IMR-90 (cell line): ENCODE results near the gene PPP2R5A. TPM values are rescaled to one million over a fixed set of nuclear protein-coding genes. Genes with fewer than 3 reads are reported as not detected.

Experiments used
- ATAC-seq: fragments of 200-7000 bp; cut with Tn5 transposase; 2 replicates; pipeline ENCODE4 v1.9.1; 2020; ENCODE audit warnings: low read depth, mild to moderate bottlenecking, moderate library complexity
- BruUV-seq: library from RNA; stranded (reverse); fragments of 400-500 nt; replicated peaks from 2 replicates; lab custom pipeline; 2021; lab: Mats Ljungman, UMichigan
- CTCF ChIA-PET: fragments of 300-600 bp; formaldehyde crosslinking; extraction: SDS; loops from one replicate; lab custom pipeline; 2021; ENCODE audit warnings: antibody characterized with exemption; lab: Yijun Ruan, JAX
- POLR2A ChIA-PET: fragments of 300-600 bp; sonication (Branson Sonifier 250); formaldehyde crosslinking; loops from one replicate; lab custom pipeline; 2022; ENCODE audit warnings: antibody characterized with exemption; ENCODE audit not compliant: unreplicated experiment; lab: Charles Lee
- DNase-seq: peaks from one replicate; pipeline ENCODE4 v3.0.0; 2013
- H2AFZ ChIP-seq: replicated peaks from 2 replicates; pipeline ENCODE3; 2013; ENCODE audit warnings: low read length, mild to moderate bottlenecking; ENCODE audit not compliant: poor library complexity
- H2AK5ac ChIP-seq: 2 replicates; pipeline ENCODE4 v1.6.1; 2013; ENCODE audit warnings: low read depth, low read length, inconsistent platforms
- H2AK9ac ChIP-seq: replicated peaks from 2 replicates; pipeline ENCODE3; 2013; ENCODE audit warnings: mild to moderate bottlenecking, low read depth, low read length, moderate library complexity; ENCODE audit not compliant: poor library complexity
- H2BK120ac ChIP-seq: 2 replicates; pipeline ENCODE4 v1.6.1; 2013; ENCODE audit warnings: low read depth, low read length, inconsistent platforms
- H2BK15ac ChIP-seq: 3 replicates; pipeline ENCODE4 v1.6.1; 2013; ENCODE audit warnings: low read depth, low read length, inconsistent platforms
- H2BK20ac ChIP-seq: 2 replicates; pipeline ENCODE4 v1.6.1; 2013; ENCODE audit warnings: low read depth, mild to moderate bottlenecking, inconsistent platforms, low read length, moderate library complexity
- H2BK5ac ChIP-seq: 2 replicates; pipeline ENCODE4 v1.6.1; 2013; ENCODE audit warnings: mild to moderate bottlenecking, low read depth, low read length, inconsistent platforms; ENCODE audit not compliant: poor library complexity, severe bottlenecking
- H3K14ac ChIP-seq: replicated peaks from 2 replicates; pipeline ENCODE4 v1.6.1; 2013; ENCODE audit warnings: low read depth, low read length, inconsistent platforms
- H3K18ac ChIP-seq: 2 replicates; pipeline ENCODE4 v1.6.1; 2013; ENCODE audit warnings: low read depth, low read length, control low read depth
- H3K23ac ChIP-seq: 2 replicates; pipeline ENCODE4 v1.6.1; 2013; ENCODE audit warnings: low read depth, low read length, inconsistent platforms
- H3K27ac ChIP-seq: 2 replicates; pipeline ENCODE4 v1.5.1; 2013; ENCODE audit warnings: mild to moderate bottlenecking, control low read depth, low read length; ENCODE audit not compliant: insufficient read depth
- H3K27me3 ChIP-seq: 2 replicates; pipeline ENCODE4 v1.6.1; 2013; ENCODE audit warnings: low read length; ENCODE audit not compliant: control insufficient read depth, insufficient read depth
- H3K36me3 ChIP-seq: 2 replicates; pipeline ENCODE4 v1.6.1; 2013; ENCODE audit warnings: low read length, mixed read lengths; ENCODE audit not compliant: control insufficient read depth, insufficient read depth
- H3K4ac ChIP-seq: 2 replicates; pipeline ENCODE4 v1.6.1; 2013; ENCODE audit warnings: low read depth, low read length, inconsistent platforms
- H3K4me1 ChIP-seq: 2 replicates; pipeline ENCODE4 v1.6.1; 2013; ENCODE audit warnings: low read length, mixed read lengths; ENCODE audit not compliant: control insufficient read depth, insufficient read depth
- H3K4me2 ChIP-seq: 2 replicates; pipeline ENCODE4 v1.6.1; 2013; ENCODE audit warnings: low read depth, mild to moderate bottlenecking, control low read depth, low read length, moderate library complexity
- H3K4me3 ChIP-seq: 2 replicates; pipeline ENCODE4 v1.5.1; 2013; ENCODE audit warnings: low read depth, mild to moderate bottlenecking, control low read depth, low read length, moderate library complexity; ENCODE audit not compliant: insufficient read depth
- H3K56ac ChIP-seq: 2 replicates; pipeline ENCODE4 v1.6.1; 2013; ENCODE audit warnings: low read length, inconsistent platforms; ENCODE audit not compliant: insufficient read depth; ENCODE audit errors: extremely low read depth
- H3K79me1 ChIP-seq, 2 experiments: 2 replicates each; pipeline ENCODE4 v1.6.1; 2013; ENCODE audit warnings: low read length in 2 of 2, inconsistent platforms in 1 of 2, low read depth in 1 of 2
- H3K9ac ChIP-seq: 2 replicates; pipeline ENCODE4 v1.6.1; 2013; ENCODE audit warnings: low read depth, low read length, control low read depth
- H3K9me1 ChIP-seq: 2 replicates; pipeline ENCODE4 v1.6.1; 2013; ENCODE audit warnings: low read length, inconsistent platforms; ENCODE audit not compliant: insufficient read depth
- H3K9me3 ChIP-seq: 2 replicates; pipeline ENCODE4 v1.6.1; 2013; ENCODE audit warnings: low read length; ENCODE audit not compliant: control insufficient read depth, insufficient read depth
- H4K20me1 ChIP-seq: 2 replicates; pipeline ENCODE4 v1.6.1; 2013; ENCODE audit warnings: low read length, inconsistent platforms; ENCODE audit not compliant: insufficient read depth
- H4K5ac ChIP-seq: 2 replicates; pipeline ENCODE4 v1.6.1; 2013; ENCODE audit warnings: mild to moderate bottlenecking, low read depth, low read length, control low read depth
- H4K8ac ChIP-seq, 2 experiments: 2 replicates each; pipeline ENCODE4 v1.6.1; 2013; ENCODE audit warnings: low read depth in 2 of 2, low read length in 2 of 2, control low read depth in 1 of 2, inconsistent platforms in 1 of 2
- H4K91ac ChIP-seq: 2 replicates; pipeline ENCODE4 v1.6.1; 2013; ENCODE audit warnings: low read depth, low read length, inconsistent platforms; ENCODE audit not compliant: insufficient read depth
- CEBPB ChIP-seq: IDR thresholded peaks from 2 replicates; pipeline ENCODE4 v1.6.1; 2012; ENCODE audit warnings: low read depth, low read length, improper control_type of control experiment
- POLR2A ChIP-seq: IDR thresholded peaks from 2 replicates; pipeline ENCODE4 v1.6.1; 2012; ENCODE audit warnings: mild to moderate bottlenecking, low read depth, low read length
- RAD21 ChIP-seq: IDR thresholded peaks from 2 replicates; pipeline ENCODE4 v1.6.1; 2012; ENCODE audit warnings: low read length, improper control_type of control experiment
- RCOR1 ChIP-seq: IDR thresholded peaks from 2 replicates; pipeline ENCODE4 v1.6.1; 2012; ENCODE audit warnings: mild to moderate bottlenecking, low read length, improper control_type of control experiment; ENCODE audit not compliant: insufficient replicate concordance
- RFX5 ChIP-seq: IDR thresholded peaks from 2 replicates; pipeline ENCODE4 v1.8.0; 2012; ENCODE audit warnings: low read depth, mild to moderate bottlenecking, low read length, moderate library complexity
- WGBS, 2 experiments: methylation state at CpG; one replicate each; pipeline versions ENCODE4 v1.1.5 to v1.1.7; 2013; ENCODE audit warnings: missing lambda C conversion rate in 2 of 2; ENCODE audit not compliant: insufficient read length in 1 of 2; ENCODE audit errors: extremely low coverage in 2 of 2; 5-methylcytosine and 5-hydroxymethylcytosine counted together
- dilution Hi-C: fragments of 300-500 bp; cut with HindIII; formaldehyde crosslinking; loops from one replicate; pipeline ENCODE4 v1.14.3; 2018; ENCODE audit warnings: low sequenced_read_pairs; ENCODE audit not compliant: unreplicated experiment
- in situ Hi-C: fragments of 300-500 bp; cut with MboI; formaldehyde crosslinking; loops from 3 replicates; pipeline ENCODE4 v1.14.3; 2019; ENCODE audit warnings: low sequenced_read_pairs, inconsistent platforms, mixed read lengths
- intact Hi-C: fragments of 100-400 bp; cut with micrococcal nuclease; formaldehyde crosslinking; loops from 2 replicates; pipeline ENCODE4 v1.10.0; 2022
- polyA plus RNA-seq, 3 experiments: library from polyadenylated mRNA; depleted of rRNA; stranded (reverse); fragments of >200 nt; gene quantifications; 2 replicates each; pipeline ENCODE4 v1.2.3, GENCODE V29; 2012; ENCODE audit warnings: low replicate concordance in 1 of 3
- total RNA-seq: library from RNA; depleted of rRNA; stranded (reverse); fragments of >200 nt; gene quantifications from 2 replicates; pipeline ENCODE4 v1.2.3, GENCODE V29; 2012
- TF ChIP-seq, protein P1 (sequence below): fragments of 150-350 bp; IDR thresholded peaks from 2 replicates; pipeline ENCODE4 v1.6.1; 2016; ENCODE audit warnings: low read depth, mild to moderate bottlenecking, low read length, moderate library complexity, borderline replicate concordance

The PPP2R5A gene
- total and polyA plus RNA-seq, 2 of the 4 experiments (the other 2 are of a cell fraction), result 8.4 to 12.6 TPM

- no CpG with 5 or more reads among the region's 2 CpGs for WGBS, 2 experiments
- no peak overlapping the region for H3K56ac ChIP-seq
- POLR2A ChIA-PET, result no interaction called here
- no peak overlapping the region for H2BK15ac ChIP-seq
- no peak overlapping the region for H2BK20ac ChIP-seq
- H3K4me3 ChIP-seq, result no peak overlapping the region
- DNase-seq (peak; percentile 90), ATAC-seq (0 out of 2 replicates have a peak, but pooled peaks have one; percentile 0)
- H3K36me3 ChIP-seq, result no peaks in the 10 kb centered on the region
- no peak overlapping the region for H2AK9ac ChIP-seq
- BruUV-seq, result no TSS peak
- in situ Hi-C loops (no loop called here), intact Hi-C loops (no loop called here), dilution Hi-C loops (no loop called here)
- CTCF ChIA-PET, result no interaction called here
- TF ChIP-seq CEBPB (peak; percentile 96), POLR2A (no peak), RFX5 (no peak), RCOR1 (no peak), RAD21 (no peak)
- TF ChIP-seq, protein P1, sequence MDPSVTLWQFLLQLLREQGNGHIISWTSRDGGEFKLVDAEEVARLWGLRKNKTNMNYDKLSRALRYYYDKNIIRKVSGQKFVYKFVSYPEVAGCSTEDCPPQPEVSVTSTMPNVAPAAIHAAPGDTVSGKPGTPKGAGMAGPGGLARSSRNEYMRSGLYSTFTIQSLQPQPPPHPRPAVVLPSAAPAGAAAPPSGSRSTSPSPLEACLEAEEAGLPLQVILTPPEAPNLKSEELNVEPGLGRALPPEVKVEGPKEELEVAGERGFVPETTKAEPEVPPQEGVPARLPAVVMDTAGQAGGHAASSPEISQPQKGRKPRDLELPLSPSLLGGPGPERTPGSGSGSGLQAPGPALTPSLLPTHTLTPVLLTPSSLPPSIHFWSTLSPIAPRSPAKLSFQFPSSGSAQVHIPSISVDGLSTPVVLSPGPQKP, result no peak
- peaks cover 4% of the 10 kb centered on the region for H3K4me1 ChIP-seq
- H3K18ac ChIP-seq, result no peak overlapping the region
- H3K27ac ChIP-seq, result no peak overlapping the region
- no peaks in the 10 kb centered on the region for H3K9me1 ChIP-seq
- no peaks in the 10 kb centered on the region for H3K27me3 ChIP-seq
- peak overlapping the region; percentile 37 for H2BK5ac ChIP-seq
- H3K14ac ChIP-seq, result 0 out of 2 replicates have a peak overlapping the region, but pooled peaks have one; percentile 3
- peak overlapping the region; percentile 6; the same call in 1 of the 2 replicates for H3K4ac ChIP-seq
- H3K9ac ChIP-seq, result no peak overlapping the region
- H2BK120ac ChIP-seq, result no peak overlapping the region
- no peak overlapping the region for H4K91ac ChIP-seq
- H3K23ac ChIP-seq, result no peak overlapping the region
- peak overlapping the region; percentile 31; the same call in 1 of the 2 replicates for H3K4me2 ChIP-seq
- peaks cover 4% of the 10 kb centered on the region; the same call in 1 of the 2 replicates for H4K20me1 ChIP-seq
- no peak overlapping the region for H2AFZ ChIP-seq
- no peak overlapping the region for H4K8ac ChIP-seq
- no peak overlapping the region for H2AK5ac ChIP-seq
- H3K9me3 ChIP-seq, result no peaks in the 10 kb centered on the region
- no peak overlapping the region for H4K5ac ChIP-seq
- H3K79me1 ChIP-seq, result peaks cover 6 to 10% of the 10 kb centered on the region in 2 experiments; a peak in 2 of 4 replicates
Measured at GRCh38 chr1:212281590-212281989, 3.6 kb upstream of the PPP2R5A start.
